Cortex of kidney (tissue), 1 donor: ENCODE results near the gene RCC2.
"Not testable (repeated sequence)": the region's sequence is repeated elsewhere in the genome, so short reads cannot be mapped to it uniquely, and the experiment has no call there.

Experiments
- DNase-seq: peaks from one replicate; lab custom pipeline; 2025; lab: John Stamatoyannopoulos, UW

The RCC2 gene

DNA sequence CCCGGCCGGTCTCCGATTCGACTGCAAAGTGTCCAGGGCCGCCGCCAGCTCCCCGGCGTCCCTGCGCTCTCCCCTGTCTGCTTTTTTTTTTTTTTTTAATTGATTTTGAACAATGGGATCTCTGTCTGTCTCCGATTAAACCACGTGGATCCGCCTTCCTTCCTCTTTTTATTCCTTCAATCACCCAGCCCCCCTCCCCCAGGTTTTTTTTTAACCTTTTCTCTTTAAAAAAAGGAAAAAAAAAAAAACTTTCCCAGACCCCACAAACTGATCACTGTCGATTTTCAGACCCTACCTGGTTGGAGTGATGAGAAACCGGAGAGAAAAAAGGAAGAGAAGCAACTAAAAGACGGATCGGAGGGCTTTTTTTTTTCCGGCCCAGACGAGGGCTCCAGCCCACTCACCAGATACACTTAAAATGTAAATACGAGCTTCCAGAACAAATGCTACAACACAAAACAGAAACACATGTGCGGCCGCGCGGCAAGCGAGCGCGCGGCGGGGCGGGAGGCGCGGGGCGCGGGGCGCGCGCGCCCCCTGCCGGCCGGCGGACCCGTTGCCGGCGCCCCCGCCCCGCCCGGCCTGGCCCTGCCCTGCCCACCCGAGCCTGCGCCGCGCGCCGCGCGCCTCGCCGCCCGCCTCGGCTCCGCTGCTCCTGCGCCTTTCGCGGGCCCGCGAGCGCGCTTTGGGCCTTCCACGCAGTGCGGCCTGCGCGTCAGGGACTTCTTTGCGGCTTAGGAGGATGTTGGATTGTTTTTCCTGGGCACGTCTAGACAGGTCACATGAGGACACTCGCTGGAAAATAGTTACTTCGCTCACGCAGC is at the start of gene RCC2:
Gene RCC2, minus strand, starts transcription at position 428 of the 824 bp plus-strand sequence. CDS start 1,163 bp downstream, outside the sequence.
- no peak for DNase-seq

DNA sequence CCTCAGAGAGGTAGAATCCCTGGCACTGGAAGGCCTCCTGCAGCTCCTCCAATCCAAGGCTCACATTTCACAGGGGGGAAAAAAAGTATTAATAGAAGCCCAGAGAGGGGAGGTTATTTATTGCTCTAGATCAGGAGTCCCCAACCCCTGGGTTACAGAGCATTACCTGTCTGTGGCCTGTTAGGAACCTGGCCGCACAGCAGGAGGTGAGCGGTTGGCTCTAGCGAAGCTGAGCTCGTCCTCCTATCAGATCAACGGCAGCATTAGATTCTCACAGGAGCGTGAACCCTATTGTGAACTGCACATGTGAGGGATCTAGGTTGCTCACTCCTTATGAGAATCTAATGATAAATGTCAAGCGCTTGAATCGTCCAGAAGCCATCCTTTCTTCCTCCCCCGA is 46.8 kb upstream of the RCC2 start:
- no peak for DNase-seq

DNA sequence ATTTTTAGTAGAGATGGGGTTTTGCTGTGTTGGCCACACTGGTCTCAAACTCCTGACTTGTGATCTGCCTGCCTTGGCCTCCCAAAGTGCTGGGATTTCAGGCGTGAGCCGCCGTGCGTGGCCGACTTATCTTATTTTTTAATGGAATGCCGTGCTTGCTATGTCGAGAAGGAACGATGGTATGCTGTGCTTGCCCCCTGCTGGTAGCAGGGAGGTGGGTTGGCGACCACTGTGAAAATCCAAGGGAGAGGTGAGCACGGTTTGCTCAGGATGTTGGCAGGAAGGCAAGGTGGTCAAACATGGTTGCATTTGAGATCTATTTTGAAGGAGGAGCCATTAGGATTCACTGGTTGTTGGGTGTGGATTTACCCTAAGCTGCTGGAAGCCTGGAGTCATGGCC is 45.8 kb upstream of the RCC2 start:
- DNase-seq, result no peak

DNA sequence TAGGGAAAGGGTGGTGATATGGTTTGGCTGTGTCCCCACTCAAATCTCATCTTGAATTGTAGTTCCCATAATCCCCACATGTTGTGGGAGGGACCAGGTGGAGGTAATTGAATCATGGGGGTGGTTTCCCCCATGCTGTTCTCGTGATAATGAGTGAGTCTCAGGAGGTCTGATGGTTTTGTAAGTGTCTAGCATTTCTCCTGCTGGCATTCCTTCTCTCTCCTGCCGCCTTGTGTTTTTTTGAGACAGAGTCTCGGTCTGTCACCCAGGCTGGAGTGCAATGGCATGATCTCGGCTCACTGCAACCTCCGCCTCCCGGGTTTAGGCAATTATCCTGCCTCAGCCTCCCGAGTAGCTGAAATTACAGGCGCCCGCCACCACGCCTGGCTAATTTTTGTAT is 42.5 kb upstream of the RCC2 start:
- DNase-seq, result not testable (repeated sequence)

DNA sequence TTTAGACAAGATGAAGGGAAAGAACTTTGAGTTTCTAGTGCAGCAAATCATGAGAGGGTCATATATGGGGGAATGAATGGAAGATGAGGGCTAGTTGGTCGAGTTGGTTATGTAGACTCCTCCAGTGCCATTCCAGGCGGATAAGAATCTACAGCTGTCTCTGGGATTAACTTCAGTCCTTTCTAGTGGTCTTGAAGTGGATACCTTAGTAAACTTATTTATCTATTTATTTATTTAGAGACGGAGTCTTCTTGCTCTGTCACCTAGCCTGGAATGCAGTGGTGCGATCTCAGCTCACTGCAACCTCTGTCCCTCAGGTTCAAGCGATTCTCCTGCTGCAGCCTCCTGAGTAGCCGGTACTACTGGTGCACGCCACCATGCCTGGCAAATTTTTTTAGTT is 41.4 kb upstream of the RCC2 start:
- DNase-seq, result no peak

DNA sequence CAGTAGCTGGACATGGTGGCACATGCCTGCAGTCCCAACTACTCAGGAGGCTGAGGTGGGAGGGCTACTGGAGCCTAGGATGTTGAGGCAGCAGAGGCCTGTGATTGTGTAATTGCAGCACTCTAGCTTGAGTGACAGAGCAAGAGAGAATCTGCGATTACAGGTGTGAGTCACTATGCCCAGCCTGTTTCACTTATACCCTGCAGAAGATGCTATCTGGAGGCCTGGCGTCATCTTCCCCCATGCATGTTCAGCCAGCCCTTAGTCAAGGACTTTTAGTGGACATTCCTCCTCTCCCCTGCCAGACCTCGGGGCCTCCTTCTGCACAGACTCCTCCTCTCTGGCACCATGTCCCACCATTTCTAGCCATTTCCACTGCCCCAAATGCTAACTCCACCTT is 36.3 kb upstream of the RCC2 start:
- DNase-seq, result no peak

DNA sequence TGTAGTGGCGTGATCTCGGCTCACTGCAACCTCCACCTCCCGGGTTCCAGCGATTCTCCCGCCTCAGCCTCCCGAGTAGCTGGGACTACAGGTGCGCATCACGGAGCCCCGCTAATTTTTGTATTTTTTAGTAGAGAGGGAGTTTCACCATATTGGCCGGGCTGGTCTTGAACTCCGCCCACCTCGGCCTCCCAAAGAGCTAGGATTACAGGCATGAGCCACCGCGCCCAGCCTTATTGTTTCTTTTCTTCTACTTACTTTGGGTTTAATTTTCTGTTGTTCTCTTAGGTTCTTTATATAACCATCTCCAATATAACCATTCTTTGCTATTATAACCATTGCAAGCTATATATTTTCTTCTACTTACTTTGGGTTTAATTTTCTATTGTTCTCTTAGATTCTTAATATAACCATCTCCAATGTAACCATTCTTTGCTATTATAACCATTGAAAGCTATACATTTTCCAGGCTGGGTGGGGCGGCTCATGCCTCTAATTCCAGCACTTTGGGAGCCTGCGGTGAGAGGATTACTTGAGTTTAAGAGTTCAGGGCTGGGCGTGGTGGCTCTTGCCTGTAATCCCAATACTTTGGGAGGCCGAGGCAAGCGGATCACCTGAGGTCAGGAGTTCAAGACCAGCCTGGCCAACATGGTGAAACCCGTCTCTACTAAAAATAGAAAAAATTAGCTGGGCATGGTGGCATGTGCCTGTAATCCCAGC is 35.5 kb upstream of the RCC2 start:
- DNase-seq, result not testable (repeated sequence)

DNA sequence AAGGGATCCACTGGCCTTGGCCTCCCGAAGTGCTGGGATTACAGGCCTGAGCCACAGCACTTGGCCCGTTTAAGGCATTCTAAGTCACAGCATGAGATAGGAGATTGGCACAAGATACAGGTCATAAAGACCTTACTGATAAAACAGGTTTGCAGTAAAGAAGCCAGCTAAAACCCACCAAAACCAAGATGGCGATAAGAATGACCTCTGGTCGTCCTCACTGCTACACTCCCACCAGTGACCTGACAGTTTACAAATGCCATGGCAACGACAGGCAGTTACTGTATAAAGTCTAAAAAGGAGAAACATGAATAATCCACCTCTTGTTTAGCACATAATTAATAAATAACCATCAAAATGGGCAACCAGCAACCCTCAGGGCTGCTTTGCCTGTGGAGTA is 33.3 kb upstream of the RCC2 start:
- no peak for DNase-seq

DNA sequence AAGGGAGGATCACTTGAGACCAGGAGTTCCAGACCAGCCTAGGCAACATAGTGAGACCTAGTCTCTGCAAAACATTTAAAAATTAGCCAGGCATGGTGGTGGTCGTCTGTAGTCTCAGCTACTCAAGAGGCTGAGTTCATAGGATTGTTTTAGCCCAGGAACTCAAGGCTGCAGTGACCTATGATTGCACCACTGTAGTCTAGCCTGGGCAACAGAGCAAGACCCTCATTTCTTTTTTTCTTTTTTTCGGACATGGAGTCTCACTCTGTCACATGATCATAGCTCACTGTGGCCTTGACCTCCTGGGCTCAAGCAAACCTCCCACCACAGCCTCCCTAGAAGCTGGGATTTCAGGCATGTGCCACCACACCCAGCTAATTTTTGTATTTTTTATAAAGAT is 31.9 kb upstream of the RCC2 start:
- DNase-seq, result no peak

DNA sequence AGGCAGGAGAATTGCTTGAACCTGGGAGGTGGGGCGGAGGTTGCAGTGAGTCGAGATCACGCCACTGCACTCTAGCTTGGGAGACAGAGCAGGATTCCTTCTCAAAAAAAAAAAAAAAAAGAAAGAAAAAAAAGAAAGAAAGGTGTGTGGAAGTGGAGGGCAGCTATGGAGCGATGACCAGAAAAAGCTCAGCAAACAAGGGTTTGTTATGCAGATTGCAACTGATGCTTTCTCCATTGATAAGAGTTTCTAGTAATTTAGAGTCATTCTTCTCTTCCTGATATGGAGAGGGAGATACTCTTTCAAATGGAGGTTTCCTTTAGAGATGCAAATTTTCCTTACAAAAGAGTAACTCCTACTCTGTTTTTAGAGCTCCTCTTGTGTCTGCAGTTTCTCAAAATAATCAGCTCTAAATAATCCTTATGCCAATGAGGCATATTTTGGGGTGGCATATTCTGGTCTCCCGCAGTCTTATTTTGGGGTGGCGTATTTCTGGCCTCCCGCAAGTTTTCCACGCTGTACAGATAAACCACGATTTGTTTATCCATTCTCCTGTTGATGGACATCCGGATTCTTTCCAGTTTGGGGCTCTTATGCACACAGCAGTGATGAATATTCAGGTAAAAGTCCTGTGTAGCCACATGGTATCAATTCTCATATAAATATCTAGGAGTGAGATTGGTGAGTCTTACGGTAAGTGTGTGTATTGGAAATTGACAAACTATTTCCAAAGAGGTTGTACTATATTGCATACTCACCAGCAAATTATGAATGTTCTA is 30.7 kb upstream of the RCC2 start:
- no peak for DNase-seq

DNA sequence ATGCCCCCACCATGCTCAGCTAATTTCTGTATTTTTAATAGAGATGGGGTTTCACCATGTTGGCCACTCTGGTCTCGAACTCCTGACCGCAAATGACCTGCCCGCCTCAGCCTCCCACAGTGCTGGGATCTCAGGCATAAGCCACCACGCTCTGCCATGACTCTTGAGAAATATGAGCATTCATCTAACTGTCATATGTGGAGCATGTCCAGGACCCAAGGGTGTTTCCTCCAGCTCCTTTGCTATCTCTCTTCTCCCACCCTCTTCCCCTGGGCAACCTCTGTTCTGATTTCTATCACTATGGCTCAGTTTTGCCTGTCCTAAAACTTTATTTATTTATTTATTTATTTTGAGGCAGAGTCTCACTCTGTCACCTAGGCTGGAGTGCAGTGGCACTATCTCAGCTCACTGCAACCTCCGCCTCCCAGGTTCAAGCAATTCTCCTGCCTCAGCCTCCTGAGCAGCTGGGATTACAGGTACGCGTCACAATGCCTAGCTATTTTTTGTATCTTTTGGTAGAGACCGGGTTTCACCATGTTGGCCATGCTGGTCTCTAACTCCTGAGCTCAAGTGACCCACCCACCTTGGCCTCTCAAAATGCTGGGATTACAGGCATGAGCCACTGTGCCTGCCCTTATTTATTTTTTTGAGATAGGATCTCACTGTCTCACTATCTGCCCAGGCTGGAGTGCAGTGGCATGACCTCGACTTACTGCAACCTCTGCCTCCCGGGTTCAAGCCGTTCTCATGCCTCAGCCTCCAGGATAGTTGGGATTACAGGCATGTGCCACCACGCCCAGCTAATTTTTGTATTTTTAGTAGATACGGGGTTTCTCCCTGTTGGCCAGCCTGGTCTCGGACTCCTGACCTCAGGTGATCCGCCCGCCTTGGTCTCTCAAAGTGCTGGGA is 29.1 kb upstream of the RCC2 start:
- not testable (repeated sequence) for DNase-seq

DNA sequence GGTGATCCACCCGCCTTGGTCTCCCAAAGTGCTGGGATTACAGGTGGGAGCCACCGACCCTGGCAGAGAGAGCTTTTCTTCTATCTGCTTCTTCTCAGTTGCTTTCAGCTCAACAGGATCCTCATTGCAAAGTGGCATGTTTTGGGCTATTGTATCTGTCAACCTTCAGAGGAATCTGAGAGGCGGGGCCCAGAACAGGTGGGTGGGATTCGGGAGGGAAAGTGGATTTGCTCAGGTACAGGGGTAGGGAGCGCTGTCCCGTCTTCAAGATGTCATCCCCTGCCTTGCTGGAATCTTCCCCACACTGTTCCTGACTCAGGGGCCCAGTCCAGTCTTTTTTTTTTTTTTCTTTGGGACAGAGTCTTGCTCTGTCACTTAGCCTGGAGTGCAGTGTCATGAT is 26.9 kb upstream of the RCC2 start:
- no peak for DNase-seq

DNA sequence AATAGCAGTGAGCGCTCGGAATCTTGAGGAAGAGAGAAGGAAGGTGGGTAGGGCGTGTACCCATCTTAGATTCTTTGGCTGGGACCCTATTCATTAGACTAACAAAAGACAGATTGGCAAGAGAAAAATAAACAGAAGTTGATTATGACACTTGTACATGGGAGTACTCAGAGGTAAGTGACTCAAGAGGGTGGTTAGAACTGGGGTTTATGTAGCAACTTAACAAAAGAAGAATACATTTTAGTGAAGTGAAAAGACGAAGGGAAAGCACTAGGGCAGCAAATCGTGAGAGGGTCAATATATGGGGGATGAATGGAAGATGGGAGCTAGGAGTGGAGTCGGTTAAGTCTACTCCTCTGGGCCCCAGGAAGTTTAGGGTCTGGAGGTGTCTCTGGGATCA is 25.8 kb upstream of the RCC2 start:
- no peak for DNase-seq

DNA sequence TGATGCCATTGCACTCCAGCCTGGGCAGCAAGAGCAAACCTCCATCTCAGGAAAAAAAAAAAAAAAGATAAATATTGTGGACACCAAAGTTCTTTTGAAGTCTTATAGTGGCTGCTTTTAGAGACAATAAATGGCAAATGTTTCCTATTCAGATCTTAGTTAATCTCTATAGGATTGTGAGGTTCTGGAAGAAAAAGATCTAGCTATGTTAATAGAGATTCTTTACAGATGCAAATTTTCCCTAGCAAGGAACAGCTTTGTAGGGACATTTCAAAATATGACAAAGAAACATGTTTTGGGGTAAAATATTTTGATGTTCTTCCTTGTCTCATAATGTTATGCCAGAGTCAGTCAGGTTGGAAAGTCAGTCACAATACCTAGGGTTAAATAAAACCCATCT is 24.5 kb upstream of the RCC2 start:
- no peak for DNase-seq

DNA sequence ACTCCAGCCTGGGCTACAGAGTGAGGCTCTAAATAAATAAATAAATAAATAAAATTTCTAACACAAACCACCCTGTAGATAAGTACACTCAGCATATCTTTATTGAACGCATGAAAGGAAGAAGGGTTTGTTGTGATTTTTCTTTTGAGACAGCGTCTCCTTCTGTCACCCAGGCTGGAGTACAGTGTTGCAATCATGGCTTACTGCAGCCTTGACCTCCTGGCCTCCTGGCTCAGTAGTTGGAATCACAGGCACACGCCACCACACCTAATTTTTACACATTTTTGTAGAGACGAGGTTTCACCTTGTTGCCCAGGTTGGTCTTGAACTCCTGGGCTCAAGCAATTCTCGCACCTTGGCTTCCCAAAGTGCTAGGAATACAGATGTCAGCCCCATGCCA is 23.2 kb upstream of the RCC2 start:
- no peak for DNase-seq

DNA sequence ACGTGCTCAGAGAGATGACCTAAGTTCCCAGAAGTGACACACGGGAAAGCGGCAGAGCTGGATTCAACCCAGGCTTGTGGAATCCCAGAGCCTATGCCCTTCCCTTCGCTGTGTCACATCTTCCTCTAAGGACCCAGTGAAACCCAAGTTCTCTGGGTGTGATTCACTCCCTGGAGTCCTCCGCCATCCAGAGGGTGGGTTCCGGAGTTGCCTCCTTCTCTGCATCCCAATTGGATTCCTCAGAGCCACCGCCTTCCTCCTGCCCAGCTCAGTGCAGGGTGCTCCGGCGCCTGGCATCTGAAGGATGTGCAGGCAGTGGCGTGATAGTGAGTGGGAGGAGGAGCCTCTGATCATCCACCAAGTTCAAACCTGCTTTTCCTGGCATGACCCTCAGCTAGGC is 20.7 kb upstream of the RCC2 start:
- no peak for DNase-seq

DNA sequence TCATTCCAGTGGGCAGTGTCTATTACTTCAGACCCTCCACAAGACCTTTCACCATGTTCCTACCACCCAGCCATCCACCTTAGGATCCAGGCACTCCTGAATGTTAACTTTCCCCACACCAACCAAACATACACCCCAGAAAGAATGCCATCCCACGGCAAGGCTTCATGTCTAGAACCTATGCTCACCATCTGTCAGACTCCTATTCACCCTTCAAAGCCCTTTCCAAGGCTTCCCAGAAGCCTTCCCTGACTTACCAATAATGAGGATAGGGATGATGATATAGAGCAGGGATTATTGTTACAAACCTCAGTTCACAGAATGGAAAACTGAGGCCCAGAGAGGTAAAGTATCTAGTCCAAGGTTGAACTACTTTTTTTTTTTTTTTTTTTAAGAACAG is 19.3 kb upstream of the RCC2 start:
- no peak for DNase-seq

DNA sequence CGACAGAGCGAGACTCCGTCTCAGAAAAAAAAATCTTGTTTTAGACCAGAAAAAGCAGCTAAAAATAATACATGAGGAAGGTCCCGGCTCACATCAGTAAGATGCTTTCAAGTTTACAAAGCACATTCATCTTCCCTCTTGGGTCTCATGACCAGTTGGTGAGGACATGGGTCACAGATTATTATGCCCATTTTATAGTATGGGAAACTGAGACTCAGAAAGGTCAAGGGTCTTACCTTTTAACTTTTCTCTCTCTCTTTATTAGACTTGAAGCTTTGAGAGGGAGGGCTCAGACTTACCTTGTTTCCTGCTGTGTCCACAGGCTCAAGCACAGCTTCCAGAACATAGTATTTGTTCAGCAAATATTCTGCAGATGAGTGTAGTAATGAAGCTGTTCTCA is 13.2 kb upstream of the RCC2 start:
- no peak for DNase-seq

DNA sequence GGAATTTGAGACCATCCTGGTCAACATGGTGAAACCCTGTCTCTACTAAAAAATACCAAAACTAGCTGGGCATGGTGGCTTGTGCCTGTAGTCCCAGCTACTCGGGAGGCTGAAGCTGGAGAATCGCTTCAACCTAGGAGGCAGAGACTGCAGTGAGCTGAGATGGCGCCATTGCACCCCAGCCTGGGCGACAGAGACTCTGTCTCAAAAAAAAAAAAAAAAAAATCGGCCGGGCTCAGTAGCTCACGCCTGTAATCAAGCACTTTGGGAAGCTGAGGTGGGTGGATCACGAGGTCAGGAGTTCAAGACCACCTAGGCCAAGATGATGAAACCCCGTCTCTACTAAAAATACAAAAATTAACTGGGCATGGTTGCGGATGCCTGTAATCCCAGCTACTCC is 12.7 kb upstream of the RCC2 start:
- DNase-seq, result not testable (repeated sequence)

DNA sequence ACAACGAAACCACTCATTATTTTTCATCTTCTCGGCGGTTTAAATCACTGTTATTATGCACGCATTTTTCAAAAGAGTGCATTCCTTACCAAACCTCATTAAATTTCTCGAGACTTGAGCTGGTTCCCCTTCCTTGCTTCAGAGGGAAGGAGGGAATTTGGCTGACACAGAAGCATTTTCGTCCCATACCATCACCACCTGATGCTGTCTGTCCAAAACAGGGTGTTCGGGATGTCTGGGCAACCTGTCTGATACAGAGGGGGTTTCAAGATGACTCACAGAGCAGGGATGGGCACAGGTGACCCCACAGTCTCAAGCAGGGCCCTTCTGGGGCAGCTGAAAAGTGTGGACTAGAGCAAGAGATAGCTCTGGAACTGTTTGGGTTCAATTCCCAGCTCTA is 12.3 kb upstream of the RCC2 start:
- no peak for DNase-seq

DNA sequence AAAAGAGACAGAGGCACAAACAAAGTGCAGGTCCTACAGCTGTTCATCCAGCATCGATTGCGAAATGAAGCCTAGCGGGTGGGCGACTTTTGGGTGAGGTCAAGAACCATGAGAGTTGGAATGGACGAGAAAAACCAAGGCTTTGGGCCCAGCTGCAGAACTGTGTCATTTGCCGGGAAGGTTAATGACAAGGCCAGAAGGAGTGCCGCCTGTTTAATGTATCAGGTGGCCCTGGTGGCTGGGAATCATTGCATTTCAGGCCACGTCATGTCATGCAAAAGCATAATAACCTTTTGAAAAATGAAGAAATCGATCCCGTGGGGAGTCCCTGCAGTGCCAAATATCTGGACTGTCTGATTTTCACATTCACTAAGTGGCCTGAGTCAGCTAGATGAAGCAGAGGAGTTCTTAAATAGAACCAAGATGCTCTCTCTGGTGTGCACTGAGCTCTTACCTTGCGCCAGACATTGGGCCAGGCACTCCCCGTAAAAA is 8.1 kb upstream of the RCC2 start:
- DNase-seq, result no peak

DNA sequence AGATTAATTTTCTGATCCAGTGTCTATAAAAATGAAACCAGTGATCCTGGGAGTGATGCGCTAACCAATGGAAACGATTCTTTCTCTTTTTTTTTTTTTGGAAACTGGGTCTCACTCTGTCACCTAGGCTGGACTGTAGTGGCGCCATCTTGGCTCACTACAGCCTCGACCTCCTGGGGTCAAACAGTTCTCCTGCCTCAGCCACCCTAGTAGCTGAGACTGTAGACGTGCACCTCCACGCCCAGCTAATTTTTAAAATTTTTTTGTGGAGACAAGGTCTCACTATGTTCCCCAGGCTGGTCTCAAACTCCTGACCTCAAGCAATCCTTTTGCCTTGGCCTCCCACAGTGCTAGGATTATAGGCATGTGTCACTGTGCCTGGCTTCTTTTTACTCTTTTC is 3.4 kb upstream of the RCC2 start:
- no peak for DNase-seq
